Mesodermal cell (in vitro differentiated cells): ENCODE results near the gene ADA.

Experiments
- H3K27ac ChIP-seq: 2 replicates; pipeline ENCODE4 v1.7.0; 2013; ENCODE audit warnings: mild to moderate bottlenecking, low read depth, low read length, moderate library complexity; ENCODE audit not compliant: severe bottlenecking
- H3K36me3 ChIP-seq: 2 replicates; pipeline ENCODE4 v1.7.1; 2013; ENCODE audit warnings: mild to moderate bottlenecking, low read length, moderate library complexity; ENCODE audit not compliant: control insufficient read depth, insufficient read depth
- H3K4me1 ChIP-seq: one replicate; pipeline ENCODE4 v1.7.1; 2013; ENCODE audit warnings: mild to moderate bottlenecking, low read length; ENCODE audit not compliant: insufficient read depth, control insufficient read depth, poor library complexity, severe bottlenecking
- H3K4me3 ChIP-seq: 2 replicates; pipeline ENCODE4 v1.7.0; 2013; ENCODE audit warnings: low read length, control low read depth, mild to moderate bottlenecking; ENCODE audit not compliant: insufficient read depth, poor library complexity, severe bottlenecking; ENCODE audit errors: extremely low read depth
- H3K9me3 ChIP-seq: 2 replicates; pipeline ENCODE4 v1.7.1; 2013; ENCODE audit warnings: mild to moderate bottlenecking, low read length, moderate library complexity; ENCODE audit not compliant: control insufficient read depth
- WGBS, 2 experiments: methylation state at CpG; one replicate each; pipeline ENCODE4 v1.1.5; 2013; ENCODE audit warnings: missing lambda C conversion rate in 2 of 2; ENCODE audit not compliant: insufficient coverage in 2 of 2; 5-methylcytosine and 5-hydroxymethylcytosine counted together

The ADA gene

DNA sequence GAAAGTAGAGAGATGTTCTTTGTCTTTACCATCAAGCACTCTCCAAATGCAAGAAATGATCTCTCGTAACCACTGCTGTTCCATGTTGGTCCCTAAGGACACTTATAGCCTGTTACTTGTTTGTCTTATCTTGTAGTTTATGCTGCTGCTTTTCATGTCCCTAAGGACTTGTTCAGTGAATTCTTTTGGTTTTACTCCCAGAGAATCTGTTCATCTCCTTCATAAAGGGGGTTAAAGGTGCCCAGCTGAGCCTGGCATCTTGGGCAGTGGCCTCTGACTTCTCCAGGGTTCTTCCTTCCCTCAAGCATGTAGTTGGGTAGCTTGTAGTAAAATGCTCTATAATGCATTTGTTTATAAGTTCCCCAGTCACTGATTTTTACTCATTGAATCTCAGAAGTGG is 70.0 kb downstream of the ADA start:
- Histone ChIP-seq H3K4me1 (peaks cover 40% of the 10 kb centered on the region), H3K4me3 (no peak overlapping the region), H3K9me3 (no peaks in the 10 kb centered on the region), H3K36me3 (peaks cover 5% of the 10 kb centered on the region), H3K27ac (peak overlapping the region; percentile 81)
- WGBS, 2 experiments, result no CpG with 5 or more reads among the region's 1 CpG

DNA sequence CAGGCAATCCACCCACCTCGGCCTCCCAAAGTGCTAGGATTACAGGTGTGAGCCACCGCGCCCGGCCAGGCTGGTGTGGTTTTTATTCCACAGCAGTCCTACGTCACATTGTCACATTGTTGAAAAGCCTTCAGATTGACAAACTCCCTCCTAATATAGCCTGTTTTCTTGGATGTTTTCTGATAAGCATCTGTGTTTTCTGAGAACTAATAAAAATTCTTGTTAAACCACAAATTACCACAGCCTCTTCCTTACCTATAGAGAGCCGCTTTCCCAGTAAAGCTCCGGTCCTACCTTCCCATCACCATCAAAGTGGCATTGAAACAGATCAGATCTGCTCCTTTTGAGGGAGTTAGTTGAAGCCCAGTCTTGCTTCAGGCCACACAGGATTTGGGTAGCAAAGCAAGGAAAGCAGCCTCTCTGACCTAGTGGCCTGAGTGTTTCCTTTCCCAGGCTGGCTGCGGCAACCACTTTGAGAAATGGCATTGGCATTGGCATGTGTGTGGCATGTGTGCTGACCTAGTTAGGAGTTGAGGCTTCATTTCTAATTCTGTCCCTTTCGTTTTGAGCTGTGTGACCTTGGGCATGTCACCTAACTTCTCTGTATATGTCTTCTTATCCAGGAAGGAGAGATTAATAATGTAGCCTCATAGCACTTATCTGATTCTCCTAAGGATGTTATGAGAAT is 70.8 kb downstream of the ADA start:
- Histone ChIP-seq H3K36me3 (peaks cover 3% of the 10 kb centered on the region), H3K4me3 (no peak overlapping the region), H3K9me3 (no peaks in the 10 kb centered on the region), H3K27ac (no peak overlapping the region), H3K4me1 (peaks cover 39% of the 10 kb centered on the region)
- WGBS, 2 experiments, result 93 to 94% methylated on average over 4 to 5 of the region's 9 CpGs

DNA sequence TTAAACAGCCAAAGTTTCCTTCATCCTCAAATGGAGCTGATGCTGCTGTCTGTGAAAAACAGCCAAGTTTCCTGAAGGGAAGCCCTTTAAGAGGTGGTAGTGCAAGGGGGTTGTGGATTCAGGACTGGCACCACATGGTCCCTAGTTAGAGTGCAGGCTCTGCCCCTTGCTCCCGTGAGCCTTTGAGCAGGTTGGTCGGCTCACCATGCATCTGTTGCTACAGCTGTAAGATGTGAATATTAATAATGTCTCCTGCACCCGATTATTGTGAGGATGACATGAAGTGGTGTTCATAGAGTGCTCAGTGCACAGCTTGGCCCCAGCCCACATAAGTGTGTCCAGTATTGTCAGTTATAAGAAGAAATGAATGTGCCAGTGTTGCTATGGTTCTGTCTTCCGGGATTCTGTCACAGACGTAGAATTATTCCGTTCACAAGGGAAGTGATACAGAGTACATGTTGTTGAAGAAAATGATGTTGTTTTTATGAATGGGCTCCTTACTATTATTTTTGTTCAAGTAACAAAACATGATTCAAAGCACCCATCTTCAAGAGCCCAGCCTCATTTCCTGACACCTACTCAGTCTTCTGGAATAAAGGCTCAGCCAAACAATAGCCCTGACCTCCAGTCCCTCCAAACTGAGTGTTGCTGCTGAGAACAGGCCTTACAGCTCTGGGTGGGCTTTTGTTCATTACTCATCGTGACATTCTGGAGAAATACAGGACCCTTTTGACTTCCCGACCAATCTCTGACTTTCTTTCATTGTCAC is 72.0 kb downstream of the ADA start:
- Histone ChIP-seq H3K36me3 (no peaks in the 10 kb centered on the region), H3K4me3 (no peak overlapping the region), H3K27ac (no peak overlapping the region), H3K4me1 (peaks cover 36% of the 10 kb centered on the region), H3K9me3 (no peaks in the 10 kb centered on the region)
- 86 to 96% methylated on average over 1 to 5 of the region's 8 CpGs for WGBS, 2 experiments

DNA sequence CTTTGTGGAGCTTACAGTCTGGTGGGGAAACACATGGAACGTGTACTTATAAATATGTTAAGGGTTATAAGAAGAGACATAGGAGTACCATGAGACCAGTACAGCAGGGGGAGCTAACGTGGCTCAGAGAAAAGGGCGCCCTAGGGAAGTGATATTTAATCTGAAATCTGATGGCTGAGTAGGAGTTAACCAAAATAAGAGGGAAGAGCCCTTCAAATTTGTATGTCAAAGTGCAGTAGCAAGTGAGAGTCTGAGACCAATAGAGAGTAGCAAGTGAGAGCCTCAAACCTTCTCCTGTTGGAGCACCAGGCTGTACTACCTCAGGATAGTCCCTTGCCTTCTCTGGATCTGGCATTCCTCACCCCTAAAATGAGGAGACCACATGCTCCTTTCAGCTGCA is 75.2 kb downstream of the ADA start:
- no peak overlapping the region for H3K4me3 ChIP-seq
- WGBS, 2 experiments, result 79 to 81% methylated on average over 3 of the region's 3 CpGs
- H3K36me3 ChIP-seq, result no peaks in the 10 kb centered on the region
- H3K27ac ChIP-seq, result no peak overlapping the region
- H3K4me1 ChIP-seq, result peaks cover 24% of the 10 kb centered on the region
- no peaks in the 10 kb centered on the region for H3K9me3 ChIP-seq

DNA sequence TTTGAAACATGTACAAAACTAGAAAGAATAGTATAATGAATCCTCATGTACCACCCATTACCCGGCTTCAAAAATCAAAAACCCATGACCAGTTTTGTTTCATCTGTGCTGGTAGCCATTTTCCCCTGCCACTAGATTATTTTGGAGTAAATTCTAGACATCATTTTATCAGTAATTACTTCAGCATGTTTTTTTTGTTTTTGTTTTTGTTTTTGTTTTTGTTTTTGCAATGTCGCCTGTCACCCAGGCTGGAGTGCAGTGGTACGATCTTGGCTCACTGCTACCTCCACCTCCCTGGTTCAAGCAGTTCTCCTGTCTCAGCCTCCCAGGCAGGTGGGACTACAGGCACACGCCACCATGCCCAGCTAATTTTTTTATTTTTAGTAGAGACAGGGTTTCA is 77.1 kb downstream of the ADA start:
- H3K27ac ChIP-seq, result no peak overlapping the region
- WGBS, 2 experiments, result 88 to 96% methylated on average over 3 to 4 of the region's 4 CpGs
- H3K4me1 ChIP-seq, result peaks cover 20% of the 10 kb centered on the region
- no peaks in the 10 kb centered on the region for H3K36me3 ChIP-seq
- H3K9me3 ChIP-seq, result no peaks in the 10 kb centered on the region
- H3K4me3 ChIP-seq, result no peak overlapping the region

DNA sequence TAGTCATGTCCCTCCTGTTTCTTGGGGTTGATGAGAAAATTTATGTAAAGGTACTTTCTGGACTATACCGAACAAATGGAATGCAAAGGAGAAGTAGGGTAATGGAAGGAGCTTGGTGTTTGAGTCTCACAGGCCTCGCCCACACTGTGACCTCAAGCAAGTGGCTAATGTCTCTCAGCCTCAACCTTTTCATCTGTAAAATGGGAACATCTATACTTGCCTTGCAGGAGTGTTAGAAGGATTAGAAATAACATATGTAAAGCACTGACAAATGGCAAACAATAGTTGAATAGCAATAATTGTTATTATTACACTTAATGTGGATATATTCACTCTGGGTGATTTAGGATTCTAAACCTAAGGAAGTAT is 78.0 kb downstream of the ADA start:
- Histone ChIP-seq H3K4me1 (peaks cover 18% of the 10 kb centered on the region), H3K9me3 (no peaks in the 10 kb centered on the region), H3K4me3 (no peak overlapping the region), H3K36me3 (no peaks in the 10 kb centered on the region), H3K27ac (peak overlapping the region; percentile 94)
- 100% methylated on average over 1 of the region's 2 CpGs for WGBS, 2 experiments

DNA sequence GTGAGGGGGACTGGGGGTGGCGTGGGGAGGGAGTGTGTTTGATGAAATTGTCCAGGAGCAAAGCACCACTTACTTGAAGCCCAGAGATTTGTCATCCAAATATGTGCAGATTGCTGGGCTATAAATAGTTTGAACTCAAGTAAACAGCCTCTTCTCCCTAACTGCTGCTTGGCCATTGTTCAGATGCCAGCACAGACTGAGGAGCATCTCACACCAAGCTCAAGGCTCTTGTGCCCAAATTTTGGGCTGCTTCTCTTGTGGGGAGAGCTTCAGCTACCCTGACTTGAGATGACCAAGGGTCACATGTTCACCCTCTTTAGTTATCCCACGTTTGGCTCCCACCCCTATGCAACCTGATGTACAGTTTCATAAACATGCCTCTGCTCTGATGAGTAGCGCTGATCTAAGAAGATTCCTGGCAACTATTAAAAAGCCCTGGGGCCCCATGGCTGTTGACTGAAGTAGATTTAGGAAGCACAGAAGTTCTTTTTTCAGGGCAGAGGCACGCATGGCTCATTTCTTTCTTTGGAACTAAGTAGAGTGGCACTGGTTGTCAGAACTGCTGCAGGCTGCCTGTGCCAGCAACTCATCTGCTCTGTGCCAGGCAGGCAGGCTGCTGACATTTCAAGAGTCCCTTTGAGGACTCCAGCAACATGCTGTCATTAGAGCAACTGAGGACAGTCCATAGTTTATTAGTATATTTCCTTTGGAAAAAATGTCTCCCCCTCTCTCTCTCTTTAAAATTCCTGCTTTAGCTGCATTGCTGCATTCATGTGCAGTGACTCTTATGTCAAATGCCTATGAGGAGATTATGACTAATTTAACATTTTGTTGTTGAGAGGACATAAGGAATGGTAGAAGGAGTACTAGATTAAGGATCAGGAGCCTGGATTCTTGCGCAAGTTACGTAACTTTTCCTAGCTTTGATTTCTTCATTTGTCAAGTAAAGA is 78.7 kb downstream of the ADA start:
- H3K4me1 ChIP-seq, result peaks cover 18% of the 10 kb centered on the region
- WGBS, 2 experiments, result 84 to 86% methylated on average over 5 to 6 of the region's 6 CpGs
- peak overlapping the region; percentile 94 for H3K27ac ChIP-seq

DNA sequence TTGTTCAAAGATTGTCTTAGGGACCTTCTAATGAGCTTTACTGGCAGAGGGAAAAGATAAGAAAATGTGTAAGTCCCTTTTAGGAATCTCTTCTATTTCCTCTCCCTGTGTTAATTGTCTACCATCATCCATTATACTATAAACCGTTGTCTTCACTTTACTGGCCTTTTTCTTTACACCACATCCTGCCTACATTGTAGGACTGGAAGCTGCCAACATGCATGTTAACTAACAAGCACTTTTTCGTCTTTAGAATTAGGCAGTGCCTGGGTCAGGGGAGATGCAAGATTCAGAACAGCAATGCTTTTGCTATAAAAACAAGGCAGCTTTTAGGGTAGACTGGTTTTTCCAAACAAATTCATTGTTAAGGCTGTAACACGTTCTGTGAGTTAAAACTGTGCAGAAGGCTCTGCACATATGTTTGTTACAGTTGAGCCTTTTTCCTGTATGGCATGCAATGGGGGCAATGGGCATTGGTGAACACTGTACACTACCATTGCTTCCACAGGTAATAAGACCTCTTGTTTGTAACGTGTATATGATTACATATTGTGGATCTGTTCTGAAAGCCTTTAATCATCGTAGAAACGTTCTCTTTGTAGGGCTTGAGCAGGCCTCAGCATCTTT is 80.0 kb downstream of the ADA start:
- Histone ChIP-seq H3K4me3 (no peak overlapping the region), H3K36me3 (no peaks in the 10 kb centered on the region), H3K4me1 (peaks cover 18% of the 10 kb centered on the region), H3K27ac (peak overlapping the region; percentile 84), H3K9me3 (no peaks in the 10 kb centered on the region)
- WGBS, 2 experiments, result 88 to 90% methylated on average over 5 of the region's 6 CpGs

More for the DNA sequence above, 78.7 kb downstream of the ADA start:
- Histone ChIP-seq H3K9me3 (no peaks in the 10 kb centered on the region), H3K36me3 (no peaks in the 10 kb centered on the region), H3K4me3 (no peak overlapping the region)

DNA sequence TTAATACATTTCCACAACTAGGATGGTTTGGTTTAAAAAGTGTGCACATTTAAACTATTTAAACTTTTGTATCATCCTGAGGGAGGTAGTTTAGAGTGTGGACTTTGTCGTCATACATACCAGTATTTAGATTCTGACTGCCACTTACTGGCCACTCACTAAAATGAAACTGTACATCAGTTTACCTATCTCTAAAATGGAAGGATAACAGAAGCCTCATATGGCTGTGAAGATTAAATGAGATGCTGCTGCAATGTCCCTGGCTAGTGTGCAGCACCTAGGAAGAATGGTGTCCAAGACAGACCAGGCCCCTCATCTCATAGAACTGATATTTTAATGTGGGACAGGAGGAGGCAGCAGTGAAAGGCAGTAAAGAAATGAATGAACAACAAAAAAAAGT is 81.1 kb downstream of the ADA start:
- no peaks in the 10 kb centered on the region for H3K36me3 ChIP-seq
- H3K9me3 ChIP-seq, result no peaks in the 10 kb centered on the region
- WGBS, 2 experiments, result no CpG with 5 or more reads among the region's 1 CpG
- no peak overlapping the region for H3K4me3 ChIP-seq
- H3K4me1 ChIP-seq, result peaks cover 18% of the 10 kb centered on the region
- H3K27ac ChIP-seq, result no peak overlapping the region
